ENCODE results near the gene OSBPL6. TPM values are rescaled to one million over a fixed set of nuclear protein-coding genes. Genes with fewer than 3 reads are reported as not detected.

Gene OSBPL6
- total and polyA plus RNA-seq, 2 of the 13 experiments (the other 11 are each of a cell fraction or from before 2014, with no cell fraction given) = 0.03 to 0.11 TPM

DNA sequence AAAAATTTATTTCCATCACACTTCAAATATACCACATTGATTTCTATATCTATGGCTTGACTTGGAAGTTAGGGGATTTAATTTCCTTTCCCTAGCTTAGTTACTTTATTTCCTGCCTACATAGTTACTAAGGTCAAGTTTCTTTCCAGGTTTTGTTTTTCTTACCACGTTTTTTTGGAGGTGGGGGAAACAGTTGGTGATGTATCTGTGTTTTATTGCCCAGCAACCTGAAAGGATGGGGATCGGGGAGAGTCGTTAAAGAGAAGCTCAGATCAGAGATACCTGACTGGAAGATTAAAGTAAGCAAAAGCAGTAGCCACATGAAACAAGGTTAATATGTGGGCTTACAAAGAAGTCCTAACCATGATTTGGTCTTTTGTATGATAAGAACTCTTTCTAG lies 127.8 kb downstream of the OSBPL6 start:
- Histone ChIP-seq H3K79me2 (ENCODE audit: insufficient read depth, low read length) (no peaks in the 10 kb centered on the region), H3K4me3 (replicated peaks in 1 of 3; ENCODE audit: insufficient read depth in 1 of 3, low read depth in 2 of 3, low read length in 3 of 3) (no peak overlapping the region), H3K36me3 (replicated peaks in 1 of 2; ENCODE audit: control insufficient read depth in 1 of 2, insufficient read depth in 2 of 2, low read length in 2 of 2) (no peaks in the 10 kb centered on the region), H3K9me3 (ENCODE audit: low read length) (no peaks in the 10 kb centered on the region), H2AFZ (ENCODE audit: low read length) (no peak overlapping the region), H4K20me1 (ENCODE audit: insufficient read depth, low read length) (no peaks in the 10 kb centered on the region), H3K4me1 (ENCODE audit: insufficient read depth, low read length) (peaks cover under 1% of the 10 kb centered on the region; the same call in 1 of the 2 replicates), H3K27ac (ENCODE audit: extremely low read length, insufficient read depth, low read length) (no peak overlapping the region), H3K9ac (ENCODE audit: insufficient read depth, low read depth, low read length) (no peak overlapping the region), H3K4me2 (ENCODE audit: low read depth, low read length) (no peak overlapping the region), H3K27me3 (ENCODE audit: control insufficient read depth in 1 of 2, insufficient read depth in 2 of 2, low read length in 2 of 2) (peaks cover 0 to 5% of the 10 kb centered on the region in 2 experiments; a peak in 1 of 5 replicates)
- FAIRE-seq (no peak), ATAC-seq (no peak), DNase-seq (ENCODE audit: low spot score) (no peak)
- no peak for TF ChIP-seq ZNF605 (CRISPR knock-in tag; IDR thresholded peaks at IDR 0.05)
- no peak for TF ChIP-seq RERE (CRISPR knock-in tag; IDR thresholded peaks at IDR 0.05; ENCODE audit: low read depth)
- TF ChIP-seq PATZ1 (CRISPR knock-in tag; IDR thresholded peaks at IDR 0.05) = no peak
- TF ChIP-seq ZNF234 (CRISPR knock-in tag; conservative IDR thresholded peaks at IDR 0.05) = no peak
- no peak for TF ChIP-seq RARG (CRISPR knock-in tag; IDR thresholded peaks at IDR 0.05; ENCODE audit: low read depth)
- TF ChIP-seq ZNF367 (CRISPR knock-in tag; IDR thresholded peaks at IDR 0.05; ENCODE audit: borderline replicate concordance) = no peak
- no peak for TF ChIP-seq HIVEP1 (CRISPR knock-in tag; IDR thresholded peaks at IDR 0.05)
- TF ChIP-seq RBAK (CRISPR knock-in tag; IDR thresholded peaks at IDR 0.05) = no peak
- no peak for TF ChIP-seq HNRNPLL (IDR thresholded peaks at IDR 0.05; ENCODE audit: low read depth, low read length, poor library complexity, severe bottlenecking)
- TF ChIP-seq CEBPB (IDR thresholded peaks at IDR 0.05; ENCODE audit: borderline replicate concordance, low read depth, low read length) = no peak
- TF ChIP-seq SNAPC5 (CRISPR knock-in tag; IDR thresholded peaks at IDR 0.05; ENCODE audit: borderline replicate concordance) = no peak
- TF ChIP-seq, protein P1, sequence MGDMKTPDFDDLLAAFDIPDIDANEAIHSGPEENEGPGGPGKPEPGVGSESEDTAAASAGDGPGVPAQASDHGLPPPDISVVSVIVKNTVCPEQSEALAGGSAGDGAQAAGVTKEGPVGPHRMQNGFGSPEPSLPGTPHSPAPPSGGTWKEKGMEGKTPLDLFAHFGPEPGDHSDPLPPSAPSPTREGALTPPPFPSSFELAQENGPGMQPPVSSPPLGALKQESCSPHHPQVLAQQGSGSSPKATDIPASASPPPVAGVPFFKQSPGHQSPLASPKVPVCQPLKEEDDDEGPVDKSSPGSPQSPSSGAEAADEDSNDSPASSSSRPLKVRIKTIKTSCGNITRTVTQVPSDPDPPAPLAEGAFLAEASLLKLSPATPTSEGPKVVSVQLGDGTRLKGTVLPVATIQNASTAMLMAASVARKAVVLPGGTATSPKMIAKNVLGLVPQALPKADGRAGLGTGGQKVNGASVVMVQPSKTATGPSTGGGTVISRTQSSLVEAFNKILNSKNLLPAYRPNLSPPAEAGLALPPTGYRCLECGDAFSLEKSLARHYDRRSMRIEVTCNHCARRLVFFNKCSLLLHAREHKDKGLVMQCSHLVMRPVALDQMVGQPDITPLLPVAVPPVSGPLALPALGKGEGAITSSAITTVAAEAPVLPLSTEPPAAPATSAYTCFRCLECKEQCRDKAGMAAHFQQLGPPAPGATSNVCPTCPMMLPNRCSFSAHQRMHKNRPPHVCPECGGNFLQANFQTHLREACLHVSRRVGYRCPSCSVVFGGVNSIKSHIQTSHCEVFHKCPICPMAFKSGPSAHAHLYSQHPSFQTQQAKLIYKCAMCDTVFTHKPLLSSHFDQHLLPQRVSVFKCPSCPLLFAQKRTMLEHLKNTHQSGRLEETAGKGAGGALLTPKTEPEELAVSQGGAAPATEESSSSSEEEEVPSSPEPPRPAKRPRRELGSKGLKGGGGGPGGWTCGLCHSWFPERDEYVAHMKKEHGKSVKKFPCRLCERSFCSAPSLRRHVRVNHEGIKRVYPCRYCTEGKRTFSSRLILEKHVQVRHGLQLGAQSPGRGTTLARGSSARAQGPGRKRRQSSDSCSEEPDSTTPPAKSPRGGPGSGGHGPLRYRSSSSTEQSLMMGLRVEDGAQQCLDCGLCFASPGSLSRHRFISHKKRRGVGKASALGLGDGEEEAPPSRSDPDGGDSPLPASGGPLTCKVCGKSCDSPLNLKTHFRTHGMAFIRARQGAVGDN (CRISPR knock-in tag; IDR thresholded peaks at IDR 0.05) = no peak
- no peak for TF ChIP-seq ZNF703 (CRISPR knock-in tag; IDR thresholded peaks at IDR 0.05; ENCODE audit: borderline replicate concordance)
- intact Hi-C loops (cut with micrococcal nuclease; ENCODE audit: unreplicated experiment) (no loop called here), in situ Hi-C loops (cut with HindIII; ENCODE audit: extremely low pct_ligation_motif_present, low pct_unique_long_range_greater_than_20kb) (no loop called here)
- 50% methylated on average over 3 of the region's 3 CpGs for WGBS (ENCODE audit: low lambda C conversion rate)
- no TSS peak for BruUV-seq (replicated peaks)
- ChIA-PET POLR2A (no interaction called here), CTCF (ENCODE audit: low intra/inter-chr PET ratio, low total read pairs) (no interaction called here)
